ENCODE measurements around the gene COL11A1.

COL11A1 gene

DNA sequence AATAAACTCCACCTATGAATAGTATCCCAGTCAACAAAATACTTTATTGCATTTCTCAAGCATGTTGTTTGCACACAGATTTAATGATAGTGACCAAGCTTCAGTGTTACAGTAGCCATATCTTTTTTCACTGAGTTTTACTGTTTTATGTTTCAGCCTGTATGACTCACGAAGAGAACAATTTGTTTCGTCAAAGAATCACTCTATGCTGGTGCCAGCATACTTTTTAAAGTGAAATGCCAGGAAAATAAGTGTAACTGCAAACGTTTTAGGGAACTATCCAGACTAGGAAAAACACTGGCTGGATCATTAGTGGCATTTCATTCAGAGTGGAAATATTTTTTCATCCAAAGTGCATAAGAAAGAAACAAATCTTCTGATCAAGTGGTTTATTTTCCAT lies 210.8 kb downstream of the COL11A1 start:
- DNase-seq = no peak

DNA sequence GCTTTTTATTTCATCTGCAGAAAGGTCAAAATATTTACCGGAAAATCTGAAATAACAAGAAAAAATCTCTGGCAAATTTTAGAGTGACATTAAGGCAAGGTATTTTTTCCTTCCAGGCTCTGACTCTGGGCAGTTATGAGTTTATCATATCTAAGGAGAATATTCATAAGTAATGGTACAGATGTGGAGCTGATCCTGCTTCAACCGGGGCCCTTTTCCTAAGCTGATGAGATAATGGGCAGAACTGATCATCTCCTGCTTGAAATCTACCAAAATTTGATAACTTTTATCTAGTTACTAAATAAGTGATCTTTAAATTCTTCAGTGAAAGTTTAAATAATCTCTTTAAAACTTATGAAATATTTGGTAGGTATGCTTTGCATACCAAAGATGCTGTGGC lies 211.6 kb downstream of the COL11A1 start:
- no peak for DNase-seq

DNA sequence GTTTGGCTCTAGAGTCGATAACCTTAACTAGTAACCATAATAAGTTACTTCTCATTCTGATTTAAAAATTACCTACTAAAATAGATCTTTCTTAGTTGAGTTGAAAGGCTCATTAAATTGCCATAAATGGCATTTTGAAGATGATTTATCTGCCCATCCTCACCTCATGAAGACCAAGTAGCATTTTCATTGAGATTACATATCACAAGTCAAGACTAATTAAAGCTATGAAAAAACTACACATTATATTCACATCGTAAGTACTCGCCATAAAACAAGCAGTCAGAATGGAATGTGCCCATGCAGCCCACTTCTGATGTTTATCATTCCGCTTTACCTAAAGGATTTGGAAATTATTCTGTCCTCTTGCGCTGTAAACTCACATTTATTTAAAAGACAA lies 212.0 kb downstream of the COL11A1 start:
- no peak for DNase-seq

DNA sequence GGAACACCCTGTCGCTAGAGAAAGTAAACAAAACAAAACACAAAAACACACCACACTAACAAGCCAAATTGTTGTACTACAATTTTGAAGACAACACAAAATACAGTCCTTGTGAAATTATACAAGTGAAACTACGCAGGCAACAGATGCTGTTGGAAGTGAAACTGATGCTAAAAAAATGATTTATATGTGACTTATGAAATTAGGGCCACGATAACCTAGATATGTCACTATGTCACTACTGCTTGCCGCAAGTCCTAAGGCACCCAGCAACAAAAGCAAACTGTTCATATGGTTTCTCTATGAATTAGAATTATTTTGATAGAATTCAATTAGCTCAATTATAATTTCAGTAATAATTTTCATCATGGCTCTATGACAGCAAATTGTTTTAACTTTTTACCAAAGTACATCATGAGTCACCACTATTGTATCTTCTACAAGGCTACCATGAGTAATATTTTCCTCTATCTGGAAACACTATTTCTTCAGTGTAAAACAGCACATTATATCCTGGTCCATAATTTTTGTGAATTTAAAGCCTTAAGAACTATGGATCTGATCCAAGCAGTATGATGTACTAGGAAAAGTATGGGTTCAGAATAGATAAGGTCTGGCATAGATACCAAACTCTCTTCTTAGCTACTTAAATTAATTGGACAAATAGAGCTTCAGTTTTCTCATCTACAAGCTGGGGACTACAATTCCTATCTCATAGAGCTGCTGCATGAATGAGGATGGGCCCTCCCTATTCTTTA lies 216.3 kb downstream of the COL11A1 start:
- no peak for DNase-seq

DNA sequence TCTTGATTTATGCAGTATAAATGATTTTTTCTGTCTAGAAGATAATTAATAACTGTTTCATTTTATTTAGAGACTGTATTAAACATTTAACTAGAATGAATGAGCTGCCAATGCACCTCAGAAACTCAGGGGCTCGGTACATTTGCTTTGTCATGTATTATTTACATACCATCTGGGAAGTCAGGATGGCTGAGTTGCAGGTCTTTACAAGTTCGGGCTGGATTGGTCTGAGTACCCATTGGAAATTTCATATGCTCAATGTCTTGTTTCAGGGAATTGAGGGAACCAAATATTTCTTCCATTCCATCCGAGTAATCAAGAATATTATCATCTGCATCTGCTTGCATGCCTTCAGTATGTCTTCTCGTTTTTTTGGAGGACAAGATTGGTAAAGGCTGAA lies 221.7 kb downstream of the COL11A1 start:
- DNase-seq = no peak

DNA sequence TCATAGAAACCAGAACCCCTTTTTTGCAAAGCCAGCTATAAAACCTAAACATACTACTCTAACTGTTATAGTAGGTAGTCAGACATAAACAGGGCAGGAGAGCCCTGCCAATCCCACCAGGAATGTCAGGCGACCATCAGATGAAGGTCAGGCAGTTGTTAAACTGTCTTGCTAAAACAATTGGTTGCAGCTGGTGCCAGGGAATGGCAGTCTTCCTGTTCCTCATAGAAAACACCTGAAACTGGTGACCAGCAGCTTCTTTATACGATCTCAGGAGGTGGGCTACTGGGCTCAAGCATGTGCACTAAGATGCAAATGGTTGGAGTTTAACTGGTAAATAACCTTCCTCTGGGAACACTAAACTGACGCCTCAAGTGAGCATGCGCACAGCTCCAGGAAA lies 224.1 kb downstream of the COL11A1 start:
- DNase-seq = no peak

DNA sequence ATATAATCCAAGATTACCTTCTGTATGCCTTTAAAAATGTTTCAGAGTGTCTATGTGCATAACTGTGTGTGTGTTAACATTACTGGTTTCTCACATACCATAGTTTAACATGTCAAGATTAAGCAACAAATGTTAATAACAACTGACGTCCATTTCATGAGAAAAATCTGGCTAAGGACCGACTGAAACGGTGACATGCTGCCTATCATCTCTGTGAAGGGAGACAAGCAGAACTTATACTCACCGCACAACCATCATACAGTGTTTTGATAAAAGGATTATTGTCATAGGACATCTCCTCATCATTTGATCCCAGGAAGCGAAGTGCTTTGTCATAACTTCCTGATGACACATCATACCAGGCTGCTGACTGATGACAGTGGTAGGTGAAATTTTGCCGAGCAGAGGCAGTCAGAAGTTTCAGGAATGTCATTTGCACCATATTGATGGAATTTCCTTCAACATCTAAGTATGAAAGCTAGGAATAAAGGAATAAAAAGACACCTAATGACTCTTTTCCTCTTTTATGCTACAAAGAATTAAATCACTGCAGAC lies 228.8 kb downstream of the COL11A1 start:
- DNase-seq = no peak

DNA sequence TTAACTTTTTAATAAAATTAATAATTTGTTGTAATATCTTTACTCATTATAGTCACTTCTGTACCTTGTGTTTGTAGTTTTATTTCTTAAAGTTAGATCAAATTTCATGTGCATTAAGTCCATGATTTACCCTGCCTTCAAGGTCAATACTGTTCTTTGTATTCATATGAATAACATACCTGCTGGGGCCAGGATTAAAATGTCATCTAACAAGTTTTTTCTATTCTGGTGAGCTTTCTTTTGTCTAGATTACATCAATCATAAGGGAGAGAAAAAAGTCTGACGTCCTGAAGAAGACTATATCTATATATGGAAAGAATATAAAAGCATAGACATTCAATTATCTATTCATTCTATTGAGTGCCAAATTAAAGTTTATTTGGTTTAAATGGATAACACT lies 232.6 kb downstream of the COL11A1 start:
- no peak for DNase-seq

DNA sequence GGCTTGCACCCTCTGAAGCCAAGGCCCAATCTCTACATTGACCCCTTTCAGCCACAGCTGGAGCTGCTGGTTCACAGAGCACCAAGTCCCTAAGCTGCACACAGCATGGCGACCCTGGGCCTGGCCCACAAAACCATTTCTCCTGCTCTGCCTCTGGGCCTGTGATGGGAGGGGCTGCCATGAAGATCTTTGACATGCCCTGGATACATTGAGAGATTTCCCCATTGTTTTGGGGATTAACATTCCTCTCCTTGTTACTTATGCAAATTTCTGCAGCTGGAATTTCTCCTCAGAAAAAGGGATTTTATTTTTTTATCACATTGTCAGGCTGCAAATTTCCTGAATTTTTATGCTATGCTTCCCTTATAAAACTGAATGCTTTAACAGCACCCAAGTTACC lies 235.8 kb downstream of the COL11A1 start:
- DNase-seq = no peak

DNA sequence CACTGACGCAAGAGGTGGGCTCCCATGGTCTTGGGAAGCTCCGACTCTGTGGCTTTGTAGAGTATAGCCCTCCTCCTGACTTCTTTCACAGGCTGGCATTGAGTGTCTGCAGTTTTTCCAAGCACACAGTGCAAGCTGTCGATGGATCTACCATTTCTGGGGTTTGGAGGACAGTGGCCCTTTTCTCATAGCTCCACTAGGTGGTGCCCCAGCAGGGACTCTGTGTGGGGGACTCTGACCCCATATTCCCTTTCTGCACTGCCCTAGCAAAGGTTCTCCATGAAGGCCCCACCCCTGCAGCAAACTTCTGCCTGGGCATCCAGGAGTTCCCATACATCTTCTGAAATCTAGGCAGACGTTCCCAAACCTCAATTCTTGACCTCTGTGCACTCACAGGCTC lies 236.2 kb downstream of the COL11A1 start:
- DNase-seq = no peak

DNA sequence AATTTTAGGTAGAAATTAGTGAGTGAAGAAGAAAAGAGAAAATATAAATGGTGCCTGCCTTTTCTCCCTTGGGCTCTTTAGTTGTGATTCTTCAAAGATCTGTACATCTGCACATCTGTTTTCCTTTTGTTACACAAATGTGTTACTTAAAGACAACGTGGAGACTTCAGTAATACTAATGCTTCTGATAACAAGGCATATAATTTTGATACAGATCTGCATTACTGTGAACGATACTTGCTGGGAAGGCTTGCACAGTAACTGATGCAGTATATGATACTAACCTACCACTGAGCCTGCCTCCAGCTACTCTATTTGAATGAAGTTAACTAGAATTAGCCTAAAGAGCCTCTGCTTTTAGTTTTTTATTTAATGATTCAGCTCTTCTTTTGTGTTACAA lies 244.6 kb downstream of the COL11A1 start:
- no peak for DNase-seq

DNA sequence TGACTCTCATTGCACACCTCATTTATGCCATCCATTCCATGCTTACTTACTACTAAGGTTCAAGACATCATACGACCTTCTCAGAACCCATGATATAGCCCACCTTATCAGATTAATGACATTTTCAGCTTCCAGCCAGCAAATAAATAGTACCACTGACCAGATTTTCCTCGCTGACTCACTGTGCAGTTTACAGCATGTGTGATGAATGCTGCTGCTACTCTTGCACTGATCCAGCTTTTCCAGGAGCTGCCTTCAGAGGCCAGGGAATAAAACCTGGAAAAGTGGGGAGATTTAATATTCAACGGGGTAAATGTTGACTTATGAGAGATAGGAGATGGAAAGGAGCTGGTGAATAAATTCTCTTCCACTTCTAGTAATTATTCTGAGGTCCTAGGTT lies 247.1 kb downstream of the COL11A1 start:
- DNase-seq = no peak

DNA sequence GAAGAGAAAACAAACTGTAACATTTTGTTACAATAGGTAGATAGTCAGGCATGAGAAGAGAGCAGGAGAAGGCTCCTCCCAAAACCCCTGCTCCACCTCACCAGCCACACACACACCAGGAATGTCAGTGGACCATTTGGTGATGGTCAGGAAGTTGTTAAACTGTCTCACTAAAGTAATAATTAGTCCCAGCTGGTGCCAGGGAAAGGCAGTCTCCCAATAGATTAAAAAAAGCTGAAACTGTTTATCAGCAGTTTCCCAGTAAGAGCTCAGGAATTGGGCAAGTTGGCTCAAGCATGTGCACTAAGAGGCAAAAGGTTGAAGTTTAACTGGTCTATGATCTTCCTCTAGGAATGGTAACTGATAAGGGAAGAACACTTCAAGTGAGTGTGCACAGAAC lies 249.6 kb downstream of the COL11A1 start:
- DNase-seq = no peak

DNA sequence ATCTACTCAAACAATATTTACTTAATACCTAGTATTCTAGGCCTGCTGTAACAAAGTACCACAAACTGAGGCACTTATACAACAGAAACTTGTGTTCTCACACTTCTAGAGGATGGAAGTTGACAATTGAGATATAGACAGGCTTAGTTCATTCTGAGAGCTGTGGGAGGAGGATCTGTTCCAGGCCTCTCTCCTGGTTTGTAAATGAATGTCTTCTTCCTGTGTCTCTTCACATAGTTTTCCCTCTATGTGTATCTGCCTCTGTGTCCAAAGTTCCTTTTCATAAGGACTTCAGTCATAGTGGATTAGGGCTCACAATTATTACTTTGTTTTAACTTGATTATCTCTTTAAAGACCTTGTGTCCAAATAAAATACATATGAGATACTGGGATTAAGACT lies 251.1 kb downstream of the COL11A1 start:
- DNase-seq = no peak

DNA sequence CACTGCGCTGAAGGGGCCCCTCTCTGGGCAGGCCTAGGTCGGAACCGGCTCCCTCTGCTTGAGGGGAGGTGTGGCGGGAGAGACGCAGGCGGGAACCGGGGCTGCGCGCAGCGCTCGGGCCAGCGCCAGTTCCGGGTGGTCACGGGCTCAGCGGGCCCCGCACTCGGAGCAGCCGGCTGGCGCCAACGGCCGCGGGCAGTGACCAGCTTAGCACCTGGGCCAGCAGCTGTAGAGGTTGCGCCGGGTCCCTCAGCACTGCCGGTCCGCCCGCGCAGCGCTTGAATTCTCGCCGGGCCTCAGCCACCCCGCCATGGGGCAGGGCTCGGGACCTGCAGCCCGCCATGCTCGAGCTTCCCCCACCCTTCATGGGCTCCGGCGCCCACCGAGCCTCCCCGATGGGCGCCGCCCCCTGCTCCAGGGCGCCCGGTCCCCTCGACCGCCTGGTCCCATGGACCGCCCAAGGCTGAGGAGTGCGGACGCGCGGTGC lies 254.6 kb downstream of the COL11A1 start:
- DNase-seq = no peak

DNA sequence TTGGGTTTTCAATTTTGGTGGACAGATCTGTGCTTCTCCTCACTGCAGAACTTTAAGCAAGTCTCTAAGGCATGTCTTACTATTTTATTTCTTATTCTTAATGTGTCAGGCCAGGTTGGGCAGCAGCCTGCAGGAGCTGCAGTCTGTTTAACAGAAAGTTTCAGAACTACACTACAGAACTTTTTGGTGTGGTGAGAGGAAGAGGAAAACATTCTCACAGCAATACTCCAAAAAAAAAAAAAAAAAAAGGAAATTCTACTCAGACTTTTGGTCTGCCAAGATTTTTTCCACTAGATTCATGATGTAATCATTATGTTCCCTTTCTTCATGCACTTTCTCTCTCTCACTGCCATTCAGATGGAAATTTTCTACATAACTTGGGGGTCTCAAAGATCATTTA lies 255.2 kb downstream of the COL11A1 start:
- no peak for DNase-seq

DNA sequence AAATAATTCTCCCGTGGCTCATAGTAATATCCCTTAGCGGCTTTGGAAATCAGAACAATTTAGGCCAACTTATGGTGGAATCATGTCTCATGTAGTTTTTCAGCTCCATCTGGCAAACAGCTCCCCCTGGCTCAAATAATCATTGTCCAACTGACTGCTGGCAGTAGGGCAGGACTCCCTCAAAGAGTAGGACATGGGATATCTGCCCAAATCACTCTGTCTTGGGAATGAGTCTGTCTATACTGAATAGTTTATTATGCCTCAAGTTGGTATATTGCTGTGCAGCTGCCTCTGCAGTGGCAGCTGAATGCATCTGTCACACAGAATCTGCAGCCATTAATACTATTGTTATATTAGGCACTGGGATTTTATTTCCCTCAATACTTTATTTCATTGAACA lies 255.7 kb downstream of the COL11A1 start:
- no peak for DNase-seq

DNA sequence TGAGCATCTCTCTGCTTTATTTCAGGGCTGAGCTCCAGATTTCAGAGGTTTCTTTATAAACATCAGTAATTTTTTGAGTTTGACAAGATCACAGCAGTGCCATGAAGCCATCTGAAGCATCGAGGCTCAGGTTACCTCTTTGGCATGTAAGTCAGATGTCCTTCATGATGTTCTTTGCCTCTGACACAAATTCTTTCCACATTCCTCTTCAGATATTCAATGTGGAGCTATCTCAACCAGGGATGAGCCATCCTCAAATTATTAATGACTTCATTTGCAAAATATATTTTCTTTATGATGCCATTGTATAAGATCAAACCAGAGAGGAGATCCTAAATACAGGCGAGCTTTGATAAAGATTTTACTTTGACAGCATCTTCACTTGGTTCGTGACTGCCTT lies 256.7 kb downstream of the COL11A1 start:
- DNase-seq = no peak

DNA sequence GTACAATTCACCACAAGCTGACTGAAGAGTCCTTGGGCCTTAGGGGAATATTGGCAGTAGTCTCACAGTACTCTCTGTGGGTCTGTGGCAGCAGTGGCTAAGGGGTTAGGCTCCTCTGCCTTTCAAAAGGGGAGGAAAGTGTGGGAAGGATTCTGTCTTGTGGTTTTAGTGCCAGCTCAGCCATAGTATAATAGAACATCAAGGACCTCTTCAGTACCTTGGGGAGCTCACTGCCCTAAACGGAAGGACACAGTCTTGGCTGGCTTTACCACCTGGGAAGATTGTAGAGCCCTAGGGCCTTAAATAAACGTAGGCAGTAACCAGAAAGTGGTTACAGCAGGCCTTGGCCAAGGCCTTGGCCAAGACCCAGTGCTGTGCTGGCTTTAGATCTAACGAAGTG lies 265.7 kb downstream of the COL11A1 start:
- no peak for DNase-seq

DNA sequence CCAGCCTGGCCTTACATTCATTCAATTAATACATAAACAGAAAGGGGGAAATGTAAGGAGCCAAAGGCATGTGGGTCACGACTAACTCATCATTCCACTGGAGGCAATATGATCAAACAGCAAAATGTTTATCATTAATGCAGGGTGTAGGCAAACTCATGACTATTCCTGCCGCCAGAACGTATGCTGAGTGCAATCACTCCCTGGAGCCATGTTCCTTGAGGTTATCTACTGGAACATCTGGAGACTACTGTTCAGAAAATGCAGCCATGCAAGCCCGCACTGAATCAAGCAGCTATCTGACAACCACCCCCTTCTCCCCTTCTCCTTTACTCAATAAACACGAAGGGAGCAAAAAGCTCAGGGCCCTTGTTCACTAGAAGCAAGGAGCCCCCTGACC lies 267.6 kb downstream of the COL11A1 start:
- no peak for DNase-seq

DNA sequence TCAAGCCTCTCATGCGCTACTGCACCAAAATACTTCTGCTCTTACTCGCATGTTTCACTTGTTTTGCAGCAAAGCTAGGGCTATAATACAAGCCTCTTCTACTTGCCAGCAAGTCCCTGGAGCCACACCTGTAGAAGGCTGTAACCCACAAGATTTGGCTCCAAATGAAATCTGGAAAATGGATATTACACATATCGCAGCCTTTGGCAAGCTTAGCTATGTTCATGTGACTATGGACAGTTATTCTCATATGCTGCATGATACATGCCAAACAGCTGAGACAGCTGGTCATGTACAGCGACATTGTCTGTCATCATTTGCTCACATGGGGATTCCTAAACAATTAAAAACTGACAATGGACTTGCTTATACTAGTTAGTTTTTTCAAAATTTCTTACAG lies 270.3 kb downstream of the COL11A1 start:
- DNase-seq = no peak

DNA sequence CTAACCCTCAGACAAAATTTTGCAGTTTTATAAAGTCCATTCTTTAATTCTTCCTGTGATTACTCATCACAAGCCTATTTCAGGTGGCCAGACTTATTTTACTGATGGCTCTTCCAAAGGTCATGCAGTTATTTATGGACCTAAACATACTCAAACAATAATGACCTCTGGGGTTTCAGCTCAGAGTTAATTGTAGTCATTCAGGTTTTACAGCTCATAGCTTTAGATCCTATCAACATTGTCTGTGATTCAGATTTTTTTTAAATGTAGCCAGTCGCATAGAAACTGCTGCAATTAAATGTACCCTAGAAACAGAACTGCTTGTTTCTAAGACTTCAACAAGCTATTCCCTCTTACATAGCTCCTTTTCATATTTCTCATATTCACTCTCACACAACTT lies 270.8 kb downstream of the COL11A1 start:
- no peak for DNase-seq

DNA sequence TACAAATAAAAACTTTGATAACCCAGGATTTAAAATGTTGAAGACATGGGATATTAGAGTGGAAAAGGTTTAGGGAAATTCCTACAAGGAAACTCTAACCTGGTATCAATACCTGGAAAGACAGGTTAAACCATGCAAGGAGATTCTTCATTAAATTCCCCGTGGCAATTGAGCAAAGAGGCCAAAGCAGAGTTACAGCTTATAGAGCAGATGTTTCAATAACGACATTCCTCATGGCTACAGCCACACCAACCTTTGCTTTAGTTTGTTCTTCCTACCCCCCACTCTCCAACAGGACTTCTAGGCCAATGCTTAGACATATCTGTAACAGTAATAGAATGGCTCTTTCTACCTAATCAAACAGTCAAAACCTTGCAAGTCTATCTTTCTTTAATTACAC lies 271.3 kb downstream of the COL11A1 start:
- DNase-seq = no peak

DNA sequence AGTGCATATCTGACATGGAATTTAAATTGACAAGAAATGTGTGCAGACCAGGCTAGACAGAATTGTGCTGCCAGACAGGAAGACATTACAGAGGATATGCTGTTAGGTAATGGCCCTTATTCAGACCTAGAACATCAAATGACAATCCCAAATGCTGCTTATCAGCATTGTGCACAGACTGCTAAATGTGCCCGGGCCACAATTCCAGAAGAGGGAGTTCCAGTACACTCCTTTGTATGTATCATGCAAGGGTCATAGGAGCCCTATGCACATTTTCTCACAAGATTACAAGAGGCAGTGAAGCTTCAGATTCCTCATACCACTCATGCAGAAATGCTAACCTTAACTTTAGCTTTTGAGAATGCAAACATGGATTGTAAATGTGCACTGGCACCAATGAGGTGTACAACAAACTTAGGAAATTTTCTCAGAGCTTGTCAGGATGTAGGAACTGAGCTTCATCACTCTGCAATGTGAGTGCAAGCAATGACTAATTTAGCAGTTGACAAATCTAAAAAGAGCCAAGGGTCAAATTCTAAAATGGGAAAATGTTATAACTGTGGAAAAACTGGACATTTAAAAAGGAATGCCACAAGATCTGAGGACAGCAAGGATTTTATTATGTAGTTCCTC lies 273.5 kb downstream of the COL11A1 start:
- DNase-seq = no peak

DNA sequence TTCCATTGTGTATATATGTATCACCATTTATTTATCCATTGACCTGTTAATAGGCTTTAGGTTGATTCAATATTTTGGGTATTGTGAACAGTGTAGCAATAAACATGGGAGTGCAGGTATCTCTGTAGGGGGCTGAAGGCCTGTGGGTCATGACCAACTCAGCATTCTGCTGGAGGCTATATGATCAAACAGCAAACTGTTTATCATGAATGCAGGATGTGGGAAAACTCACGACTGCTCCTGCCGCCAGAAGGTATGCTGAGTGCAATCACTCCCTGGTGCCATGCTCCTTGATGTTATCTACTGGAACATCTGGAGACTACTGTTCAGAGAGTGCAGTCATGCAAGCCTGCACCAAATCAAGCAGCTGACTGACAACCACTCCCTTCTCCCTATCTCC lies 275.2 kb downstream of the COL11A1 start:
- DNase-seq = no peak
